Ascending aorta (tissue), 2 donors: ENCODE results near the gene KDM2B. TPM values are rescaled to one million over a fixed set of nuclear protein-coding genes. Genes with fewer than 3 reads are reported as not detected.

Experiments
- DNase-seq, 2 donors: peaks; one replicate each; pipeline ENCODE4 v3.0.0-alpha.2; 2019; ENCODE audit warnings: low spot score in 2 of 2
- H3K27ac ChIP-seq, 2 donors: fragments of 200-600 bp; sonication (generic); one replicate each; pipeline ENCODE4 v1.5.1; 2016 to 2017; ENCODE audit warnings: mild to moderate bottlenecking in 1 of 2
- H3K27me3 ChIP-seq: fragments of 200-600 bp; sonication (generic); one replicate; pipeline ENCODE4 v1.5.1; 2017
- H3K36me3 ChIP-seq, 2 donors: fragments of 200-600 bp; sonication (generic); one replicate each; pipeline ENCODE4 v1.5.1; 2016
- H3K4me1 ChIP-seq, 2 donors: fragments of 200-600 bp; sonication (generic); one replicate each; pipeline ENCODE4 v1.5.1; 2016 to 2017; ENCODE audit warnings: mild to moderate bottlenecking in 1 of 2
- H3K4me3 ChIP-seq, 2 donors: fragments of 200-600 bp; sonication (generic); one replicate each; pipeline ENCODE4 v1.5.1; 2016 to 2017; ENCODE audit warnings: mild to moderate bottlenecking in 1 of 2
- H3K9me3 ChIP-seq, 2 donors: fragments of 200-600 bp; sonication (generic); one replicate each; pipeline ENCODE4 v1.5.1; 2016
- intact Hi-C: fragments of 100-400 bp; cut with DNase I; formaldehyde crosslinking; loops from one replicate; pipeline ENCODE4 v1.15.1; 2023
- total RNA-seq: library from RNA; depleted of rRNA; stranded (reverse); fragments of >200 nt; gene quantifications from one replicate; pipeline ENCODE4 v1.1.0, GENCODE V29; 2016
- TF ChIP-seq, protein P1 (sequence below), 3 experiments: fragments of 200-600 bp in 2 of 3; fragments of 450-650 bp in 1 of 3; sonication (generic) in 2 of 3; IDR thresholded peaks; one replicate each; pipeline ENCODE4 v1.5.1; 2016 to 2019; ENCODE audit warnings: antibody characterized with exemption in 3 of 3, mild to moderate bottlenecking in 1 of 3, moderate library complexity in 1 of 3

The KDM2B gene
- total RNA-seq, 1 donor from 2014 or later, result 17.3 TPM

DNA sequence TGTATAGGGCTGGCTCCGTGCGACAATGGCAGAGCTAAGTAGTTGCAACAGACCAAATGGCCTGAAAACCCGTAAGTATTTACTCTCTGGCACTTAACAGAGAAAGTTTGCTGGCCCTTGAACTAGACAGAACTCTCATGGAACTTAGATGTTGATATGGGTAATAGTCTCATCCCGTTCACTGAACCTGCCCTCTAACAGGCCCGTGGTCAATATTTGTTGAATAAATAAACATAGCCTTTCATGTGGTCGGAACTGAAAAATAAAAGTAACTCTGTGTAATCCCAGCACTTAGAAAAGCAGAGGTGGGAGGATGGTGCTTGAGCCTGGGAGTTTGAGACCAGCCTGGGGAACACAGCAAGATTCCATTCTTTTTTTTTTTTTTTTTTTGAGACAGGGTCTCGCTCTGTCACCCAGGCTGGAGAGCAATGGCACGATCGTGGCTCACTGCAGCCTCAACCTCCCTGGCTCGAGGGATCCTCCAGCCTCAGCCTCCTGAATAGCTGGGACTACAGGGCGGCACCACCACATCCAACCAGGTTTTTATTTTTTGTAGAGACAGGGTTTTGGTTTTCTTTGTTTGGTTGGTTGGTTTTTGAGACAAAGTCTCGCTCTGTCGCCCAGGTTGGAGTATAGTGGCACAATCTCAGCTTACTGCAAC, 29.7 kb downstream of the KDM2B start:
- Histone ChIP-seq H3K27ac (no peak overlapping the region), H3K36me3 (peaks cover 14 to 17% of the 10 kb centered on the region in 2 donors), H3K9me3 (no peaks in the 10 kb centered on the region), H3K4me1 (no peaks in the 10 kb centered on the region), H3K27me3 (no peaks in the 10 kb centered on the region), H3K4me3 (no peak overlapping the region)
- TF ChIP-seq, protein P1, sequence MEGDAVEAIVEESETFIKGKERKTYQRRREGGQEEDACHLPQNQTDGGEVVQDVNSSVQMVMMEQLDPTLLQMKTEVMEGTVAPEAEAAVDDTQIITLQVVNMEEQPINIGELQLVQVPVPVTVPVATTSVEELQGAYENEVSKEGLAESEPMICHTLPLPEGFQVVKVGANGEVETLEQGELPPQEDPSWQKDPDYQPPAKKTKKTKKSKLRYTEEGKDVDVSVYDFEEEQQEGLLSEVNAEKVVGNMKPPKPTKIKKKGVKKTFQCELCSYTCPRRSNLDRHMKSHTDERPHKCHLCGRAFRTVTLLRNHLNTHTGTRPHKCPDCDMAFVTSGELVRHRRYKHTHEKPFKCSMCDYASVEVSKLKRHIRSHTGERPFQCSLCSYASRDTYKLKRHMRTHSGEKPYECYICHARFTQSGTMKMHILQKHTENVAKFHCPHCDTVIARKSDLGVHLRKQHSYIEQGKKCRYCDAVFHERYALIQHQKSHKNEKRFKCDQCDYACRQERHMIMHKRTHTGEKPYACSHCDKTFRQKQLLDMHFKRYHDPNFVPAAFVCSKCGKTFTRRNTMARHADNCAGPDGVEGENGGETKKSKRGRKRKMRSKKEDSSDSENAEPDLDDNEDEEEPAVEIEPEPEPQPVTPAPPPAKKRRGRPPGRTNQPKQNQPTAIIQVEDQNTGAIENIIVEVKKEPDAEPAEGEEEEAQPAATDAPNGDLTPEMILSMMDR (IDR thresholded peaks at IDR 0.05), result no peak
- no peak for DNase-seq
- intact Hi-C loops, result no loop called here

DNA sequence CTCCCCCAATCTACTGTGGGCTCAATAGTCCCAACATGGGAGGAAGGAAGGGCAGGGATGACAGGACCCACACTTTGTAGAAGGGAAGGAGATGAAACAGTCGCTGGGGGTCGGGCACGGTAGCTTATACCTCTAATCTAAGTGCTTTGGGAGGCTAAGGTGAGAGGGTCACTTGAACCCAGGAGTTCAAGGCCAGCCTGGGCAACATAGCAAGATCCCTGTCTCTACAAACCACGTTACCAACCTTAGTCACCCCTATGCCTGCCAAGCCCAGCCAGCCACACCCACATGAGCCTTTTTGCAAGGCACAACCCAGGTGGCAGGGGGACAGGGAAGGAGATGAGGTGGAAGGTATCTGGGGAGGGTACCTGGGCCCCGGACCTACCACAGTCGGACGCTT, 31.7 kb downstream of the KDM2B start:
- Histone ChIP-seq H3K4me1 (no peaks in the 10 kb centered on the region), H3K36me3 (peaks cover 14 to 17% of the 10 kb centered on the region in 2 donors), H3K4me3 (no peak overlapping the region), H3K27ac (no peak overlapping the region), H3K27me3 (no peaks in the 10 kb centered on the region), H3K9me3 (no peaks in the 10 kb centered on the region)
- intact Hi-C loops, result no loop called here
- DNase-seq, result no peak
- TF ChIP-seq, protein P1 (IDR thresholded peaks at IDR 0.05), result no peak

DNA sequence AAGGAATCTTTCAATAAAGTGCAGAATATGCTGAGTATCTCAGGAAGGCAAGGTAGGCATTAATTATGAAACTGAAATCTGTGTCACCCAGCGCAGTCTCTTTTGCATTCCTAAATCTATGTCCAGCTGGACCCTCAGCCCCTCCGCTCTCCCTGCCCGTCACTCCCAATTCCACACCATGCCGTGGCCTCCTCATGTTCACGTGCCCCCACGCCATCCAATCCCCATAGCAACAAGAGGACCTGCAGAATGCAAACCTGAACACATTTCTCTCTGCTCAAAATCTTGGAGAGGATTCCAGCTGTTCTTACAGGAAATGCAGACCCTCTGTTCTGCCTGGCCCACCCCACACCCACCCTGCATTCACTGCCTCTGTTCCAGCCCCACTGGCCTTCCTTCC, 35.3 kb downstream of the KDM2B start:
- Histone ChIP-seq H3K4me3 (no peak overlapping the region), H3K4me1 (no peaks in the 10 kb centered on the region), H3K27ac (no peak overlapping the region), H3K9me3 (no peaks in the 10 kb centered on the region), H3K27me3 (no peaks in the 10 kb centered on the region), H3K36me3 (peaks cover 14 to 17% of the 10 kb centered on the region in 2 donors)
- DNase-seq, result no peak
- TF ChIP-seq, protein P1 (IDR thresholded peaks at IDR 0.05), result no peak
- intact Hi-C loops, result no loop called here

DNA sequence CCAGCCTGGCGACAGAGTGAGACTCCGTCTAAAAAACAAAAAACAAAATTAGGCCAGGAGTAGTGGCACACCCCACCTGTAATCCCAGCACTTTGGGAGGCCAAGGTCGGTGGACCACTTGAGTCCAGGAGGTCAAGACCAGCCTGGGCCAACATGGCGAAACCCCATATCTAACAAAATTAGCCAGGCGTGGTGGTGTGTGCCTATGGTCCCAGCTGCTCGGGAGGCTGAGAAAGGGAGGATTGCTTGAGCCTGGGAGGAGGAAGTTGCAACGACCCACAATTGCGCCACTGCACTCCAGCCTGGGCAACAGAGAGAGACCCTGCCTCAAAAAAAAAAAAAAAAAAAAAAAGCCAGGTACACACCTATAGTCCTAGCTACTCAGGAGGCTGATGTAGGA, 37.0 kb downstream of the KDM2B start:
- no peak for DNase-seq
- intact Hi-C loops, result no loop called here
- TF ChIP-seq, protein P1 (IDR thresholded peaks at IDR 0.05), result no peak
- no peaks in the 10 kb centered on the region for H3K4me1 ChIP-seq
- H3K27me3 ChIP-seq, result no peaks in the 10 kb centered on the region
- H3K9me3 ChIP-seq, result no peaks in the 10 kb centered on the region
- peaks cover 8 to 12% of the 10 kb centered on the region in 2 donors for H3K36me3 ChIP-seq
- H3K4me3 ChIP-seq, result no peak overlapping the region
- no peak overlapping the region for H3K27ac ChIP-seq

DNA sequence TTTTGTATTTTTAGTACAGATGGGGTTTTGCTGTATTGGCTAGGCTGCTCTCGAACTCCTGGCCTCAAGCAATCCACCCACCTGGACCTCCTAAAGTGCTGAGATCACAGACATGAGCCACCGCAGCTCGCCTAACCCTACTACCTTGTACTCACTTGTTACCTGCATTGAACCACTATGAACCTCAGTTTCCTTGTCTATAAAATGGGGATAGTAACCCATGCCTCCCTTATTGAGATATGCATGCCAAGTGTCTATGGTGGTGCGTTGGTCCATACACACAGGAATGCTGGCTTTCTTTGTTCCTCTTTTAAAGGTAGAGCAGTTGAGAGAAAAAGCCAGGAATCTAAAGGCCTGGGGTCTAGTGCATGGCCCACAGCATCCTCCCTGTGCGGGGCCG, 40.9 kb downstream of the KDM2B start:
- no peak overlapping the region for H3K4me3 ChIP-seq
- H3K27ac ChIP-seq, result no peak overlapping the region
- intact Hi-C loops, result loop anchor here (5.0 kb wide), 3 partner anchors 142 to 347 kb away; partner anchors contain the start of gene PSMD9
- H3K36me3 ChIP-seq, result no peaks in the 10 kb centered on the region
- H3K27me3 ChIP-seq, result no peaks in the 10 kb centered on the region
- no peaks in the 10 kb centered on the region for H3K9me3 ChIP-seq
- DNase-seq, result no peak
- H3K4me1 ChIP-seq, result peaks cover 8 to 12% of the 10 kb centered on the region in 2 donors
- TF ChIP-seq, protein P1 (IDR thresholded peaks at IDR 0.05), result no peak
